HFF-Myc (cell line): ENCODE measurements around the gene RSPO4.

ENCODE experiments used
- DNase-seq: peaks from one replicate; pipeline ENCODE4 v3.0.0-alpha.2; 2011; ENCODE audit warnings: low read depth; ENCODE audit errors: extremely low read depth
- H3K4me3 ChIP-seq: replicated peaks from 2 replicates; pipeline ENCODE4 v1.5.1; 2011; ENCODE audit warnings: low read depth, mild to moderate bottlenecking, control low read depth, low read length
- TF ChIP-seq, protein P1 (sequence below): IDR thresholded peaks from 2 replicates; pipeline ENCODE4 v1.5.1; 2012; ENCODE audit warnings: mild to moderate bottlenecking, low read depth, low read length, control low read depth; ENCODE audit errors: missing control alignments

RSPO4 gene

DNA sequence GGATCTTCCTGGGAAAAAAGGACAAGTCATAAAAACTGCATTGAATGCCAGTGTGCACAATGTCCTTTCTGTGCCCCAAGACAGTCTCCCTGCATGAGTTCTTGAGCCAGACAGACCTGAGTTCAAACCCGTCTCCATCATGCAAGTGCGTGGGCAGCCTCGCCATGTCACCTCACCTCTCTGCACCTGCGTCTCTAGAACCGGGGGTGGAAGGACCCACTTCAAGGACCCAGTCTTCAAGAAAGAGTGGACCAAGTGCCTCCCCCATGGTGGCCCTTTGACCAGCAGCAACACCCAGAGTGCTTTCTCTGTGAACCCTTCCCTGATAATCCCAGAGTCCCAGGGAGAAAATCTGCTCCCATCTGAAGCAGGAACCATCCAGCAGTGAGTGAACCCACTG, 62.5 kb downstream of the RSPO4 start:
- no peak for DNase-seq
- TF ChIP-seq, protein P1, sequence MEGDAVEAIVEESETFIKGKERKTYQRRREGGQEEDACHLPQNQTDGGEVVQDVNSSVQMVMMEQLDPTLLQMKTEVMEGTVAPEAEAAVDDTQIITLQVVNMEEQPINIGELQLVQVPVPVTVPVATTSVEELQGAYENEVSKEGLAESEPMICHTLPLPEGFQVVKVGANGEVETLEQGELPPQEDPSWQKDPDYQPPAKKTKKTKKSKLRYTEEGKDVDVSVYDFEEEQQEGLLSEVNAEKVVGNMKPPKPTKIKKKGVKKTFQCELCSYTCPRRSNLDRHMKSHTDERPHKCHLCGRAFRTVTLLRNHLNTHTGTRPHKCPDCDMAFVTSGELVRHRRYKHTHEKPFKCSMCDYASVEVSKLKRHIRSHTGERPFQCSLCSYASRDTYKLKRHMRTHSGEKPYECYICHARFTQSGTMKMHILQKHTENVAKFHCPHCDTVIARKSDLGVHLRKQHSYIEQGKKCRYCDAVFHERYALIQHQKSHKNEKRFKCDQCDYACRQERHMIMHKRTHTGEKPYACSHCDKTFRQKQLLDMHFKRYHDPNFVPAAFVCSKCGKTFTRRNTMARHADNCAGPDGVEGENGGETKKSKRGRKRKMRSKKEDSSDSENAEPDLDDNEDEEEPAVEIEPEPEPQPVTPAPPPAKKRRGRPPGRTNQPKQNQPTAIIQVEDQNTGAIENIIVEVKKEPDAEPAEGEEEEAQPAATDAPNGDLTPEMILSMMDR, result no peak
- no peak overlapping the region for H3K4me3 ChIP-seq

DNA sequence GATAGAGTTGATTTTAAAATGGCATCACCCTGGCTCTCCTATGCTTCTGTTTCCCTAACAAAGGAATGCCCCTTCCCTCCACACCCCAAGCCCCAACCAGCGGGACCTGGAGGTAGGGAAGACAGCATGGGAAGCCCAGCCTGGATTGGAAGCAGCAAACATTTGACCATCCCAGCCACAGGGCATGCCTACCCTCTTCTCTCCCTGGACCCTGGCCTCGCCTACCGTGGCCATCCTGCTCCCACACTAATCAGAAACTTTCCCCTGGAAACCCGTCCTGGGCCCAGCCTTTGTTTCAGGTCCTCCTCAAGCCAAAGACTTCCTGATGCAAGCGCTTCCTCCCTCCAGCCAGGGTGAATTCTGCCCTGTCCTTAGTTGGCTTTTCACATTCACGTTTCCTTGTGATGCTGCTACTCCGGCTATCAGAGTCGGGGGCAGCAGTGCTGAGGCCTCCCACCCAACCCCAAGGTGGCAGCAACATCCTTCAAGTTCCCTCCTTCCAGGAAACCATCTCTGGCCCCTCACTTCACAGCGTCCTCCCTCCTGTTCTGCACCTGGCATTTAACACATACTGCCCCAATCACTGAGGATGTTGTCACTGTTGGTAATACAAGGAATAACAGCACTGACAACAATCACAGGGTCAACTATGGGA, 67.8 kb downstream of the RSPO4 start:
- TF ChIP-seq, protein P1, result no peak
- no peak overlapping the region for H3K4me3 ChIP-seq
- DNase-seq, result no peak

DNA sequence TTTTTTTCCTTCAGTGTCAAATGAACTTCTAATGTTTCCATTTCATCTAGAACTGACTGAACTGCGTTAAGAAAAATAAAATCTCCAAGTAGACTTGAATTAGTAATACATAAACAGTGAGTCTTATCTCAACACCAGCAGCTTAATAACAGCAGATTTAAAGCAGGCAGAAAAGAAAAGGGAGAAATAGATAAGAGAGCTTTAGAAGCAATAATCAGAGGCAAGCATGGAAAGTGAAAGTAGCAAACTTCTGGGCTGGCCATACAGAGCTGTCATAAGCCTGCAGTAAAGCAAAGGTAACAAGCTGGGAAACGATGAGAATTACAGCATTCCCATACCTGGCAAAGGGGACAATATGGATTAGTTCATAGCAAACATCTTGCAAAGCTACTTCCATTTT, 69.1 kb downstream of the RSPO4 start:
- H3K4me3 ChIP-seq, result no peak overlapping the region
- DNase-seq, result no peak
- TF ChIP-seq, protein P1, result no peak

DNA sequence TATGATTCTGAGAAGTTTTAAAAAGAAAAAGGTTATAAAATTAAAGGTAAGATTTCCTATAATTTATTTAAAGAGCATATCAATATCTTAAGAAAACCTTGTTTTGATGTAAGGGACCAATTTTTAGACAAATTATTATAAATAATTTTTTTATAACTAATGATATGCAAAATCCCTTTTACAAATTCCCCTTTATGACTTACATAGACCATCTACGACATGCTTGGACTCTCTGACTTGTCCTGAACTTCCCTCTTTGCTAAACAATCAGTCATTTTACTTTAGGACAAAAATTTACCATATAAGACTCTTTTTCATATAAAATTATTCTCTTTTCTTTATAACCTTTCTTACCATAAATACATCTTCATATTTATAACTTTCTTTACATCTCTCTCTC, 70.7 kb downstream of the RSPO4 start:
- TF ChIP-seq, protein P1, result no peak
- DNase-seq, result no peak

DNA sequence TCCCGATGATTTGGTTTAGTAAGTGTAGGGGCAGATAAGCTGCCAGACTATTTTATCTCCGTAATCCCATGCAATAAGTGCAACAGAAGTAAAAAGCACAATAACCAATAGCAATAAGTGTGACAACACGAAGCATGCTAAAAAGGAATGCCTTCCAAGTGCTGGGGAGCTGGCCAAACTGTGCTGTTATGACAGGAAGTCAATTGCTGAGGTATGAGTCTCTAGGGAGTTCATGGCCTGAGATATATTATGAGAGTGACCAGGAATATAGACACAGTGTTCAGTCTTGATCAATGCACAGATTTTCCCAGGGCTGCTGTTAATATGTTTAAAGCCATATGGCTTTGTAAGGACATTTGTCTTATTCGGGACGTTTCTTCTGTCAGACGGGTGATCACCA, 75.4 kb downstream of the RSPO4 start:
- TF ChIP-seq, protein P1, result no peak
- DNase-seq, result no peak

More for the DNA sequence above, 70.7 kb downstream of the RSPO4 start:
- H3K4me3 ChIP-seq, result no peak overlapping the region

DNA sequence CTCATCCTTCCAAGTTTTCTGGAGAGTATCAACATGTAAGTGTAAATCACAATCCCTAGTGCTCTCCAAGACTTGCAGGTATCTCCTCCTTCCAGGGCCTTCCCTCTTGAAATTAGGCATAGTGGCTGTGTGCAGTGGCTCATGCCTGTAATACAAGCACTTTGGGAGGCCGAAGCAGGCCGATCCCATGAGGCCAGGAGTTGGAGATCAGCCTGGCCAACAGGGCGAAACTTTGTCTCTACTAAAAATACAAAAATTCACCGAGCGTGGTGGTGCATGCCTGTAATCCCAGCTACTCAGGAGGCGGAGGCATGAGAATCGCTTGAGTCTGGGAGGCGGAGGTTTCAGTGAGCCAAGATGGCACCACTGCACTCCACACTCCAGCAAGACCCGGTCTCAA, 76.6 kb downstream of the RSPO4 start:
- DNase-seq, result no peak
- TF ChIP-seq, protein P1, result no peak
- H3K4me3 ChIP-seq, result no peak overlapping the region

More for the DNA sequence above, 75.4 kb downstream of the RSPO4 start:
- no peak overlapping the region for H3K4me3 ChIP-seq

DNA sequence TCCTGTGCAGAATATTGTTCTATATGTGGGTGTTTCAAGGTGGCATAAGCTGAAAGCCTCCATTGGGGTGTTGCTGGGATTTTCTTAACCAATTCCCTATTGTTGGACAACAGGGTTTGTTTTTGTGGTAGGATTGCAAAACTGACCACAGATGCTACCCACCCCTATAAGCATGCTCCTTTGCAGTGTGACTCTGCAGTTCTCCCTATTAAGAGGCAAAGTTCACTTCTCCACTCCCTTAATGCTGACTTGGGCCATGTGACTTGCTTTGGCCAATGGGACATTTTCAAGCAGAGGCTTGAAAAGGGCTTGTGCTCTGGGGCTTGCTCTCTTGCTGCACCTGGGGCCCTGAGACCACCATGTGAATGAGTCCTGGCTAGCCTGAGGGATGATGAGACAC, 77.5 kb downstream of the RSPO4 start:
- no peak overlapping the region for H3K4me3 ChIP-seq
- DNase-seq, result no peak
- TF ChIP-seq, protein P1, result no peak
